GM18526 (cell line): ENCODE results near the gene SLC28A1.

ENCODE experiments used
- POLR2A ChIP-seq: IDR thresholded peaks from 3 replicates; pipeline ENCODE4 v1.6.1; 2011; ENCODE audit not compliant: insufficient read length; ENCODE audit errors: extremely low read depth

SLC28A1 gene

DNA sequence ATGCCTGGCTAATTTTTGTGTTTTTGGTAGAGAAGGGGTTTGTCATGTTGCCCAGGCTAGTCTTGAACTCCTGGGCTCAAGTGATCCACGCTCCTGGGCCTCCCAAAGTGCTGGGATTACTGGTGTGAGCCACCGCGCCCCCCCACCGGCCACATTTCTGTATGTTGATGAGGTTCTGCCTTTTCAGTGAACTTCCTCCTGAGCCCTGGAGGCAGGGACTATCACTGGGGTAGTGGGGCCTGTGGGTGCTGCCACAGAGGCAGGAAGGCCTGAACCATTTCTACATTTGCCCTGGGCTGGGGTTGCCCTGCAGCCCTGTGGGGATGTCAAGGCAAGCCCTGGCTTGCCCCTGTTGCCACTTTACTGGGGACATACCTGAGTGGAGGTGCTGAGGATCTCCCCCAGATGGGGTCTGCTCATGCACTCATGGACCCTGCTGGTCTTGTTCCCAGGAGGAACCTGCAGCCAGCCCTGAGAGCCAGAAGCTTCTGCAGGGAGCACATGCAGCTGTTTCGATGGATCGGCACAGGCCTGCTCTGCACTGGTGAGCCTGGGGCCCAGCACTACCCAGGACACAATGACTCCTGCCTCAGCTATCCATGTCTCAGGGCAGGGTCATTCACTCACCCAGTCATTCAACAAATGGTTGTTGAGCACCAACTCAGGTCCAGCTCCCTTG is 5.7 kb downstream of the SLC28A1 start:
- TF ChIP-seq POLR2A = no peak

DNA sequence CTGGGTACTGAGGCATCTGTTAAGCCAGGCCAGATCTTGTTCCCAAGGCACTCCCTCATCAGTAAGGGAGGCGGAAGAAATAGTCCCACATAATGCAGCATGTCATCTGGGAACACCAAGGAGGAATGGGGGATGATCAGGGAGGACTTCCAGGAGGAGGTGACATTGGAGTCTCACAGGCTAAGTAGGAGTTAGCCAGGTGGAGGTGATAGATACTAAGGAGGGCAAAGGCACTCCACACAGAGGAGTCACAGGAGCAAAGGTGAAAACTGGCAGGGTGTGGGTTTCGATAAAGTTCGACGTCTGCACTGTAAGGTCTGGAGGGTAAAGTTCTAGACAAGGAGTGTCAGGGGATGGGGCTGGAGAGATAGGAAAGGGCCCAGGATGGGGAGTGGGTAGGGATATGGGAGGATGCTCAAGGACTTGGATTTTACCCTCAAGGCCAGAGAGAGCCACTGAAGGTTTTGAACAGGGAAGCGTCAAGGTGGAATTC is 6.3 kb downstream of the SLC28A1 start:
- no peak for TF ChIP-seq POLR2A

DNA sequence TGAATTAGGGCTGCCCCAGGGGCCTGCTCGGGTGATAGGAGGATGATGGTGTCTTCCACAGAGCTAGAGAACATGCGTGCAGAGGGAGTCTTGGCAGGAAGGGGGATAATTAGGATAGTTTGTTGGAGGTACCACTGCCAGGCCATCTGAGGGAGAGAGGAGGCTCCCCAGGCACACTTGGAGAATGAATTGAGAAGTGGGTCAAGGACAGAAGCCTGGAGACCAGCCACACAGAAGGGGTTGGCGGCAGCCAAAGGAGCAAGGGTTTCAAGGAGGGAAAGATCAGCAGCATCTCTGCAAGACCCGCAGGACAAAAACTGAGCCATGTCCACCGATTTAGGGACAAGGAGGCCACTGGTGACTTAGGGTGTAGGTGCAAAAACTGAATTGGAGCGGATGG is 6.9 kb downstream of the SLC28A1 start:
- TF ChIP-seq POLR2A = no peak

DNA sequence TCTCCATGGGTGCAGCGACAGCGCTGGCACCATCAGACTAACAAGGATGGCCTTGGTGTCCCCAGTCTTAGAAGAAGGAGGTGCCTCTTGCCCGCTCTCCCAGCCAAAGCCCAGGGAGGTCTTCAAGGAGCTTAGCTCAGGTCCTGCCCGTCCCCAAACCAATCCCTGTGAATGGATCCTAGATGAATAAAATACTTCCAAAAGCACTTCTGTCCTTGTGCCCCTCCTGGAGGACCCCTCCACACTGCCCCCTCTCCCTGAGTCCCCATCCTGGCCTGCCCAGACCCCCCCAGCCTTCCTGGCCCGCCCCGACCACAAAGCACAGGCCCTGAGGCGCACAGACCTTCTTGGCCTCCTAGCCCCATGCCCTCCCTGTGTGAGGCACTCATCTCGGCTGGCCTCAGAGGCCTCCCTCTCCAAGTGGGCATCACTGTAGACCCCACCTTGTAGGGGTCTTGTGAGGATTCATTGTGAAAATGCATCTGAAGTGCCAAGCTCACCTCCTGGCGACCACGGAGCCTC is 8.4 kb downstream of the SLC28A1 start:
- no peak for TF ChIP-seq POLR2A

DNA sequence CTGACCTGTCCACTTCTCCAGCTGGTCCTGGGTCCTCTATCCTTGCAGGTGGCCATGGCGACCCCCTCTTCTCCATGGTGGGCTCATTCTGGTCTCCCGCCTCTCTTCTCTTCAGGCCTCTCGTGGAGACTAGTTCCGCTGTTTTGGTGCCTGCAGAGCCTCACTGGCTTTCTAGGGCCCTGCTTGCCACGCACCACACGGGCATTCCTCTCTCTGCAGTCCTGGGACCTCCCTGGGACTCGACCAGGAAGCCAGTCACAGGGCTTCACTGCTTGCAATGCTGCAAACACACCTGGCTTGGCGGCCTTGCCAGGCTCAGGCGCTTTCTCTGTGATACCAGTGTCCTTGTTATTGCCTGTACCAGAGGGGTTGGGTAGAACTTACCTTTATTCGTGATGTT is 9.1 kb downstream of the SLC28A1 start:
- no peak for TF ChIP-seq POLR2A

DNA sequence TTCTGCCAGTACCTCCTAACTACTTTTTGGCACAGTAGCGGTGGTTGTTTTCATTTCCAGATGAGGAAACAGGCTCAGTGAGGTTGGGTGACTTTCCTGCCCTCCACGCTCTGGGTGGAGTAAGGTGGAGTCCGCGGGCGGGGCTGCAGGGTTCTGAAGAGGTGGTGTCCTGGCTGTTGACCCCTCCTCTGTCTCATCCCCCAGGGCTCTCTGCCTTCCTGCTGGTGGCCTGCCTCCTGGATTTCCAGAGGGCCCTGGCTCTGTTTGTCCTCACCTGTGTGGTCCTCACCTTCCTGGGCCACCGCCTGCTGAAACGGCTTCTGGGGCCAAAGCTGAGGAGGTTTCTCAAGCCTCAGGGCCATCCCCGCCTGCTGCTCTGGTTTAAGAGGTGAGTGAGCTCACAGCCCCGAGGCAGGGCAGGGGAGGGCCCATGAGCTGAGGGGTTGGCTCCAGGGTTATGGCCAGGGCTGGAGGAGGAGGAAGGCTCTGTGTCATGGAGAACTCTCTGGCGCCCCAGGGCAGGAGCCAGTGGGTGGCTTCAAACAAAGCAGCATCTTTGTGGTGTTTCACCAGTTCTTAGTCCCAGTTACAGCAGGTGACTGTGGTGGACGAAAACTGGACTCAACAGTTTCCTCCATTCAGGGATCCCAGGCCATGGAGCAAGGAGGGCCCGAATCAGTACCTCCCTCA is 10.4 kb downstream of the SLC28A1 start:
- TF ChIP-seq POLR2A = no peak

DNA sequence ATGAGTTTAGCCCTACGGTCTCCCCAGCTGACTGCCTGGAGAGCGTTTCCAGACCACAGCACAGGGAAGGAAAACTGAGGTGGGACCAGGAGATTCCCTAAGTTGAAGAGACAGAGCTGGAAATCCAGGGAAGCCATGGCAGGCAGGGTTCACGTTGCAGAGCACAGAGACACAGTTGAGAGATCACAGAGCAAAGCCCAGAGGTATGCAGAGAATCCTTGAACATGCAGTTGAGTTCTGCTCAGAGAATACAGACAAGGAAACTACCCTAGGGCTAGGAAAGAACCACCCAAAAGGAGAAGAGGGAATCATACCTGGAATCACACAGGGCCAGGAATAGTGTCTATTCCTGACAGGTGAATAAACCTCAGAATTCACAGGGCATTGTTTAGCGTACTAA is 14.3 kb downstream of the SLC28A1 start:
- no peak for TF ChIP-seq POLR2A

DNA sequence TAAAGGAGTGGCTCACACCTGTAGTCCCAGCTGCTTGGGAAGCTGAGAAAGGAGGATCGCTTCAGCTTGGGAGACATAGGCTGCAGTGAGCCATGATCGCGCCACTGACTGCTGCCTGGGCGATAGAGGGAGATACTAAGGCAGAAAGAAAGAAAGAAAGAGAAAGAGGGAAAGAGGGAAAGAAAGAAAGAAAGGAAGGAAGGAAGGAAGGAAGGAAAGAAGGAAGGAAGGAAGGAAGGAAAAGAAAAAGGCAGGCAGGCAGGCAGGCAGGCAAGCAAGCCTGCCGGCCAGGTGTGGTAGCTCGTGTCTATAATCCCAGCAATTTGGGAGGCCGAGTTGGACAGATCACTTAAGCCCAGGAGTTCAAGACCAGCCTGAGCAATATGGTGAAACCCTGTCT is 15.3 kb downstream of the SLC28A1 start:
- no peak for TF ChIP-seq POLR2A

DNA sequence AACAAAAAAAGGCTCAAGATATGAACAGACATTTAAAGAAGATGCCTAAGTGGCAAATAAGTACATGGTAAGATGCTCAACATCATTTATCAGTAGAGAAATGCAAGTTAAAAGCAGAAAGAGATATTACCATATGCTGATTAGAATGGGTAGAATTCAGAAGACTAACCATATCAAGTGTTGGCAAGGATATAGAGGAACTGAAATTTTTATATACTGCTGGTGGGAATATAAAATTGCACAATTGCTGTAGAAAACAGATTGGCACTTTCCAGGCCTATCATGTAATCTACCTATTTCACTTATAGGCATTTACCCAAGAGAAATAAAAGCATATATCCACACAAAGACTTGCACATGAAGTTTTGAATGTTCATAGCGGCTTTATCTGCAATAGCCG is 17.1 kb downstream of the SLC28A1 start:
- TF ChIP-seq POLR2A = no peak

DNA sequence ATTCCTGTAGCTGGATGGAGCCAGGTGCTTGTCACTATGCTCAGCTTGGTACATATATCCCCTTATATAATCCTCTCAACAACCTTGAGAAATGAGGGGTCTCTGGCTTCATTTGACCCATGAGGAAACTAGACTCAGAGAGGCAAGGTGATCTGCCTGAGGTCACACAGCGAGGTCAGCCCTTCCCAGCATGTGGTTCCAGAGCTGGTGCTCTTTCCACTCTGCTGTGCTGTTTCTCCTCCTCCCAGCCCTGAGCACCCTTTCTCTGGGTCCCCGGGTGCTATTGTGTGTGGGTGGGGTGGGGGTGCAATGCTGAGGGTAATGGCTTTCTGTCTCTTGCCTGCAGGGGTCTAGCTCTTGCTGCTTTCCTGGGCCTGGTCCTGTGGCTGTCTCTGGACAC is 19.3 kb downstream of the SLC28A1 start:
- TF ChIP-seq POLR2A = no peak

DNA sequence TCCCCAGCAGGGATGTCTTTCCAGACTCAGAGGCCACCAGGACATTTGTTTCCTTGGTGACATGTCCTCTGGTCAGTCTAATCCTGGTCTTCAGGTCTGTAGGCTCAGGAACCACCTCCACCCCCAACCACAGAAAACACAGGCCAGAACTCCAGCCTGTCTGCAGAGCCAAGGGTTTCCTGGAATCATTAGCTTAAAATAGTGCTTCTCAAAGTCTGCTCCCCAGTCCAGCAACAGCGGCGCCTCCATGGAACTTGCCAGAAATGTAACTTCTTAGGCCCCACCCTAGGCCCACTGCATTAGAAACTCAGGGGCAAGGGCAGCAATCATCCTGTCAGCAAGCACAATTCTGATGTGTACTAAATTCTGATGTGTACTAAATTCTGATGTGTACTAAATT is 20.0 kb downstream of the SLC28A1 start:
- no peak for TF ChIP-seq POLR2A

DNA sequence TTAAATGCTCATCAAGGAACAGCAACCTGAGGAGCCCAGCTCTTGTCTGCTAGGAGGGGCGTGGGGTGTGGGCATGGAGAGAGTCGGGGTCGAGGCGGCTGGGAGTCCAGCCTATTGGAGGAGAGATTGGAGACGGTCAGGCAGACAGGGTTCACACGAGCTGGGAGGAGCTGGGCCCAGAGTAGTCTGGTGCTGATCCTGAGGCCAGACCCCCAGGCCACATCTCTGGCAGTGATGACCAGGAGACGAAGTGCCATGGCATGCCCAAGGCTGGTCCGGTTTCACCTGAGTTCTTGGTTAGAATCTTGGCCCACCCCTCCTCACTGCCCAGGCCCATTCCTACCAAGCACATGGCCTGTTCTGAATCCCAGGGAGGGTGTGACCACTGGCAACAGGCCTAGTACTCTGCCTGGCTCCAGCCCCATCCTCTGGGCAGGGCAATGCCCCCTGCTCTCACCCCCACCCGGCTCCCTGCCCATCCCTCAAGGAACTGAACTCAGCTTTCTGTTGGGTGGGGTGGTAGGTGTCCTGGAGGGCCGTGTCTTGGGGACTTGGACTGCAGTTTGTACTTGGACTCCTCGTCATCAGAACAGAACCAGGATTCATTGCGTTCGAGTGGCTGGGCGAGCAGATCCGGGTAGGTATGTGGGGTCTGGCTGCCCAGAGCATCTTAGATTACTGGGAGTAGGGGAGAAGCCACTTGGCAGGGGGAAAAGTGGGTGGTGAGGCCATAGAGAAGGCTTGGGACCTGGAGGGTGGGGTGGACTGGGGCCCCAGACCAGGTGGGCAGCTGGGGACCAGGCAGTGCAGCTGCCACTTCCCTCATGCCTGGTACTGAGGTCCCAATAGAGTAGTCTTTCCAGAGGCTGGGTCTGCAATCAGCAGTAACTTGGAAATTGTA is 20.8 kb downstream of the SLC28A1 start:
- no peak for TF ChIP-seq POLR2A

DNA sequence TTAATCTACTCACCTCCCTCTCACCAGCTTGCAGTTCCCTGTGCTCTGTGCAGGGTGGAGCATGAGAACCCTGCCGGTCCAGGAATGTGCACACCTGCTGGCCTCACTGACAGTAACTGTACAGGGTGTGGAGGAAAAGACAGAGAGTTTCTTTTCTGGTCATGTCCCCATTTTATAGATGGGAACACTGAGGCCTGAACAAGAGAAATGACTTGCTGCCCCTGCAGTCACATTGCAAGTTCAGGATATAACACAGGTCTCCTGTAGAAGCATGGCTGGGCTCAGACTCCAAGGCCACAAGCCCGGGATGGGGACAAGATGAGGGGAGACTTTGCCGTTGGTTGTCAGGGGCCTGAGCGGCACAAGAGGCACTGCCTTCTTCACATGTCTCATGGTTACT is 23.3 kb downstream of the SLC28A1 start:
- no peak for TF ChIP-seq POLR2A

DNA sequence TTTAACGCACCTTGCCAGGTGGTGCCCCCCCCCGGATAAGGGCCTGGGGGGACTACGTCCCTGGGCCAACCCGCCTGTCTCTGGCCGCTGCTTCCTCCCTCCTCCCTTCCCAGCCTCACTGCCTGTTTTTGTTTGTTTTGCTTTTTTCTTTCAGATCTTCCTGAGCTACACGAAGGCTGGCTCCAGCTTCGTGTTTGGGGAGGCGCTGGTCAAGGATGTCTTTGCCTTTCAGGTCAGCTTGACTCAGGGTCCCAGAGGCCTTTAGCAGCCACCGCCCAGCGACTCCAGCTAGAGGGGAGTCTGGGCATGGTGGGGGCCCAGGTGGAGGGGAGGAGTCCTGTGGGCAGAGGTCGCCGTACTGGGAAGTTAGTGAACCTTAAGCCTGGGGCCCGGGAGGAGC is 24.1 kb downstream of the SLC28A1 start:
- no peak for TF ChIP-seq POLR2A

DNA sequence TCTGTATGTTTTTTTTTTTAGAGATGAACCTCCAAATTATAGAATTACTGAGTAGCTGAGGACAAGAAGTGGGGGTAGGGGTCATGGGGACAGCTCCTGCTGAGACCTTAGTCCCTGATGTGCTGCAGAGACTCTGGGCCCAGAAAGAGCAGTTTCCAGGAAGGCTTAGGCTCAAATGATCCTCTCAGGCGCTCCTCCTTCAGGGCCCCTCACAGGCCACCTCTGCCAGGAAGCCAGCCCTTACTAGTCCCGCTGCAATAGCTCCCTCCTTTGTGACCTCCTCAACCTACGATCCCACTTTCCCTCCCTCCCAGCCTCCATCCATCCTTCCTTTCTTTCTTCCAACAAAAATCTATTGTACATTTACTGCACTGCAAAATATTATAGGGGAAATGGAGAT is 24.6 kb downstream of the SLC28A1 start:
- no peak for TF ChIP-seq POLR2A

DNA sequence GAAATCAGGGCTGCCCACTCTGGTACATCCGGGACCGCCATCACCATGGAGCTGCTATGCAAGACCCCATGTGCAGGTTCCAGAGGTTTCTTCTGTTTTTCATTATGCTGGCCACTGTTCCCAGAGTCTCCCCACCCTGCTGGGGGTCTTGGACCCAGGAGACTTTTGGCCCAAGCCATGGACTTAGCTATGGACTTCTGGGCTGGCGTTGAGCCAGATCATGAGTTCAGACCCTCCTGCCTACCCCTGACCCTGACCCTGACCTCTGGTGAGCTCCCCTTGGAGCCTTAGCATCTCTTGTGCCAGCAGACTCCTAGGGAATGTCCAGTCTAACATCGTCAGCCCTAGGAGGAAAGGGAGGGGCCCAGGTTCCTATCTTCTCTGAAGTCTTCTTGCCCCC is 25.3 kb downstream of the SLC28A1 start:
- no peak for TF ChIP-seq POLR2A
